H9 (cell line): ENCODE data around the gene MCM3AP. TPM values are rescaled to one million over a fixed set of nuclear protein-coding genes. Genes with fewer than 3 reads are reported as not detected.

Source experiments
- DNase-seq: peaks from one replicate; pipeline ENCODE4 v3.0.0-alpha.2; 2017
- H2AFZ ChIP-seq: one replicate; pipeline ENCODE4 v1.6.1; 2013; ENCODE audit warnings: mild to moderate bottlenecking, low read length, control low read depth, moderate library complexity
- H2AK5ac ChIP-seq: 2 replicates; pipeline ENCODE4 v1.6.1; 2013; ENCODE audit warnings: low read length, control low read depth, mixed read lengths; ENCODE audit not compliant: insufficient read length
- H2BK120ac ChIP-seq: one replicate; pipeline ENCODE4 v1.6.1; 2013; ENCODE audit warnings: low read depth, mild to moderate bottlenecking, low read length, control low read depth, inconsistent platforms; ENCODE audit not compliant: poor library complexity, severe bottlenecking
- H2BK12ac ChIP-seq: 2 replicates; pipeline ENCODE4 v1.6.1; 2013; ENCODE audit warnings: low read length, control low read depth, mixed read lengths, low read depth; ENCODE audit not compliant: insufficient read length
- H2BK15ac ChIP-seq: 2 replicates; pipeline ENCODE4 v1.6.1; 2013; ENCODE audit warnings: low read depth, low read length, control low read depth
- H2BK20ac ChIP-seq: one replicate; pipeline ENCODE4 v1.6.1; 2013; ENCODE audit warnings: low read depth, mild to moderate bottlenecking, low read length, control low read depth, inconsistent platforms; ENCODE audit not compliant: poor library complexity, severe bottlenecking
- H2BK5ac ChIP-seq: 2 replicates; pipeline ENCODE4 v1.6.1; 2013; ENCODE audit warnings: low read length, control low read depth, mixed read lengths; ENCODE audit not compliant: insufficient read length
- H3K14ac ChIP-seq: 2 replicates; pipeline ENCODE4 v1.6.1; 2013; ENCODE audit warnings: low read length, control low read depth; ENCODE audit not compliant: insufficient read depth
- H3K18ac ChIP-seq: 2 replicates; pipeline ENCODE4 v1.6.1; 2013; ENCODE audit warnings: low read depth, mild to moderate bottlenecking, mixed read lengths, low read length, control low read depth; ENCODE audit not compliant: insufficient read length
- H3K23ac ChIP-seq: 2 replicates; pipeline ENCODE4 v1.6.1; 2013; ENCODE audit warnings: low read length, control low read depth, mixed read lengths, low read depth; ENCODE audit not compliant: insufficient read length
- H3K23me2 ChIP-seq: 2 replicates; pipeline ENCODE4 v1.6.1; 2013; ENCODE audit warnings: low read depth, mild to moderate bottlenecking, mixed read lengths, low read length, control low read depth; ENCODE audit not compliant: insufficient read length, poor library complexity, severe bottlenecking
- H3K27ac ChIP-seq: 2 replicates; pipeline ENCODE4 v1.5.1; 2013; ENCODE audit warnings: low read length, control low read depth, mixed read lengths, low read depth; ENCODE audit not compliant: insufficient read length
- H3K27me3 ChIP-seq: 2 replicates; pipeline ENCODE4 v1.6.1; 2013; ENCODE audit warnings: low read length, control low read depth, inconsistent platforms; ENCODE audit not compliant: insufficient read depth
- H3K4ac ChIP-seq: 2 replicates; pipeline ENCODE4 v1.6.1; 2013; ENCODE audit warnings: low read depth, mild to moderate bottlenecking, control low read depth, inconsistent platforms, low read length, moderate library complexity
- H3K4me1 ChIP-seq: 2 replicates; pipeline ENCODE4 v1.6.1; 2013; ENCODE audit warnings: low read length, control low read depth, inconsistent platforms; ENCODE audit not compliant: insufficient read depth
- H3K4me2 ChIP-seq: 2 replicates; pipeline ENCODE4 v1.6.1; 2013; ENCODE audit warnings: low read length, control low read depth, mixed read lengths; ENCODE audit not compliant: insufficient read length, insufficient read depth
- H3K56ac ChIP-seq: 2 replicates; pipeline ENCODE4 v1.6.1; 2013; ENCODE audit warnings: low read depth, mild to moderate bottlenecking, mixed read lengths, low read length, control low read depth; ENCODE audit not compliant: insufficient read length
- H3K79me1 ChIP-seq: 2 replicates; pipeline ENCODE4 v1.6.1; 2013; ENCODE audit warnings: low read depth, mild to moderate bottlenecking, moderate library complexity, low read length, control low read depth, inconsistent platforms; ENCODE audit not compliant: insufficient read depth, poor library complexity, severe bottlenecking
- H3K79me2 ChIP-seq: 2 replicates; pipeline ENCODE4 v1.6.1; 2013; ENCODE audit warnings: low read length, control low read depth, inconsistent platforms; ENCODE audit not compliant: insufficient read depth
- H3K9ac ChIP-seq: 2 replicates; pipeline ENCODE4 v1.6.1; 2013; ENCODE audit warnings: low read length, control low read depth, mixed read lengths; ENCODE audit not compliant: insufficient read length; ENCODE audit errors: extremely low read depth
- H3K9me3 ChIP-seq: one replicate; pipeline ENCODE4 v1.6.1; 2013; ENCODE audit warnings: low read depth, low read length, inconsistent platforms; ENCODE audit not compliant: control insufficient read depth
- H3T11ph ChIP-seq: one replicate; pipeline ENCODE4 v1.6.1; 2013; ENCODE audit warnings: mild to moderate bottlenecking, low read length, control low read depth, inconsistent platforms
- H4K20me1 ChIP-seq: one replicate; pipeline ENCODE4 v1.6.1; 2013; ENCODE audit not compliant: control insufficient read depth, insufficient read length, insufficient read depth
- H4K5ac ChIP-seq: 2 replicates; pipeline ENCODE4 v1.6.1; 2013; ENCODE audit warnings: low read depth, mild to moderate bottlenecking, mixed read lengths, low read length, control low read depth; ENCODE audit not compliant: insufficient read length
- H4K8ac ChIP-seq: replicated peaks from 2 replicates; pipeline ENCODE4 v1.6.1; 2013; ENCODE audit warnings: low read length, control low read depth, mixed read lengths, low read depth; ENCODE audit not compliant: insufficient read length
- H4K91ac ChIP-seq: 2 replicates; pipeline ENCODE4 v1.6.1; 2013; ENCODE audit warnings: low read depth, mild to moderate bottlenecking, moderate library complexity, mixed read lengths, low read length, control low read depth; ENCODE audit not compliant: insufficient read length
- H3K27ac Mint-ChIP-seq, 3 experiments: 2 replicates in 2 of 3; 3 replicates in 1 of 3; pipeline ENCODE4 v1.8.0; 2020 to 2021; ENCODE audit warnings: mixed read lengths in 3 of 3, mild to moderate bottlenecking in 1 of 3, moderate library complexity in 1 of 3
- H3K27me3 Mint-ChIP-seq: 2 replicates; pipeline ENCODE4 v1.8.0; 2021; ENCODE audit warnings: low read depth, mild to moderate bottlenecking, moderate library complexity, mixed read lengths
- H3K36me3 Mint-ChIP-seq, 3 experiments: 2 replicates in 2 of 3; 3 replicates in 1 of 3; pipeline ENCODE4 v1.8.0; 2020 to 2021; ENCODE audit warnings: low read depth in 3 of 3, mixed read lengths in 3 of 3; ENCODE audit not compliant: insufficient read depth in 1 of 3
- H3K4me1 Mint-ChIP-seq, 2 experiments: 2 replicates each; pipeline ENCODE4 v1.8.0; 2020; ENCODE audit warnings: mixed read lengths in 2 of 2
- H3K4me3 Mint-ChIP-seq, 2 experiments: 2 replicates in 1 of 2; 3 replicates in 1 of 2; pipeline ENCODE4 v1.8.0; 2020 to 2021; ENCODE audit warnings: mild to moderate bottlenecking in 2 of 2, mixed read lengths in 2 of 2, moderate library complexity in 1 of 2
- H3K9me3 Mint-ChIP-seq, 2 experiments: 2 replicates in 1 of 2; 3 replicates in 1 of 2; pipeline ENCODE4 v1.8.0; 2020; ENCODE audit warnings: mild to moderate bottlenecking in 2 of 2, mixed read lengths in 2 of 2, moderate library complexity in 1 of 2
- WGBS: extraction: QIAGEN DNeasy Blood & Tissue Kit; methylation state at CpG from one replicate; pipeline ENCODE4 v1.1.7; 2013; ENCODE audit warnings: missing lambda C conversion rate, low lambda C conversion rate, mixed read lengths; ENCODE audit not compliant: insufficient read length; ENCODE audit errors: extremely low coverage; 5-methylcytosine and 5-hydroxymethylcytosine counted together
- total RNA-seq: library from RNA; stranded (reverse); gene quantifications from 2 replicates; pipeline ENCODE4 v1.2.1, GENCODE V29; 2021
- TF ChIP-seq, protein P1 (sequence below): fragments of 200-600 bp; sonication (generic); conservative IDR thresholded peaks from 3 replicates; pipeline ENCODE4 v1.8.0; 2021; ENCODE audit warnings: antibody characterized with exemption, mild to moderate bottlenecking

Gene MCM3AP
- total RNA-seq, 1 experiment from 2014 or later, result 124 TPM

DNA sequence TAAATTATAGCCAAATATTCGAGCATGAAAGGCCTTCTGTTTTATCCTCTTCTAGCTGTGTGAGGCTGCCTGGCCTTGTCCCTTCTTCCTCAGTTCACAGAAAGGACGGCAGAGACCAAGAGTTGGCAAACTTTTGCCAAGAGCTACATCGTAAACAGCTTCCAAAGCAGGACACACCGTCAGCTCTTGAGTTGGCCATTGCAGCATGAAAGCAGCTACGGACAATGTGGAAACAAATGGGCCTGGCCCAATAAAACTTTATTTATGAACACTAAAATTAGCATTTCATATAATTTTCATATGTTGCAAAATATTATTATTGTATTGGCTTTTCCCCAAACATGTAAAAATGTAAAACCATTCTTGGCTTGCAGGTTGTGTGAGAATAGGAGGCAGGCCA is 27.5 kb upstream of the MCM3AP start:
- H3K4me1 Mint-ChIP-seq, result peaks cover 3% of the 10 kb centered on the region in 2 experiments
- no peak overlapping the region for H2BK5ac ChIP-seq
- H3K27me3 ChIP-seq, result no peaks in the 10 kb centered on the region
- H3K14ac ChIP-seq, result no peak overlapping the region
- H2BK12ac ChIP-seq, result no peak overlapping the region
- H4K5ac ChIP-seq, result no peak overlapping the region
- no peak overlapping the region for H3K9ac ChIP-seq
- no peak overlapping the region for H3K27ac ChIP-seq
- H2AK5ac ChIP-seq, result no peak overlapping the region
- H4K91ac ChIP-seq, result no peak overlapping the region
- no peak overlapping the region for H2BK20ac ChIP-seq
- no peak overlapping the region for H3K4me3 Mint-ChIP-seq
- DNase-seq, result no peak
- H3K27ac Mint-ChIP-seq, result no peak overlapping the region
- no peaks in the 10 kb centered on the region for H3K4me1 ChIP-seq
- H2AFZ ChIP-seq, result no peak overlapping the region
- no CpG with 5 or more reads among the region's 5 CpGs for whole genome bisulfite sequencing
- H3K18ac ChIP-seq, result no peak overlapping the region
- no peak overlapping the region for H2BK15ac ChIP-seq
- no peak overlapping the region for H3K56ac ChIP-seq
- H3K9me3 Mint-ChIP-seq, result no peaks in the 10 kb centered on the region
- H3K79me1 ChIP-seq, result no peaks in the 10 kb centered on the region
- H4K8ac ChIP-seq, result no peak overlapping the region
- no peak overlapping the region for H2BK120ac ChIP-seq
- H3K23ac ChIP-seq, result no peak overlapping the region
- H3T11ph ChIP-seq, result no peak overlapping the region
- TF ChIP-seq, protein P1, sequence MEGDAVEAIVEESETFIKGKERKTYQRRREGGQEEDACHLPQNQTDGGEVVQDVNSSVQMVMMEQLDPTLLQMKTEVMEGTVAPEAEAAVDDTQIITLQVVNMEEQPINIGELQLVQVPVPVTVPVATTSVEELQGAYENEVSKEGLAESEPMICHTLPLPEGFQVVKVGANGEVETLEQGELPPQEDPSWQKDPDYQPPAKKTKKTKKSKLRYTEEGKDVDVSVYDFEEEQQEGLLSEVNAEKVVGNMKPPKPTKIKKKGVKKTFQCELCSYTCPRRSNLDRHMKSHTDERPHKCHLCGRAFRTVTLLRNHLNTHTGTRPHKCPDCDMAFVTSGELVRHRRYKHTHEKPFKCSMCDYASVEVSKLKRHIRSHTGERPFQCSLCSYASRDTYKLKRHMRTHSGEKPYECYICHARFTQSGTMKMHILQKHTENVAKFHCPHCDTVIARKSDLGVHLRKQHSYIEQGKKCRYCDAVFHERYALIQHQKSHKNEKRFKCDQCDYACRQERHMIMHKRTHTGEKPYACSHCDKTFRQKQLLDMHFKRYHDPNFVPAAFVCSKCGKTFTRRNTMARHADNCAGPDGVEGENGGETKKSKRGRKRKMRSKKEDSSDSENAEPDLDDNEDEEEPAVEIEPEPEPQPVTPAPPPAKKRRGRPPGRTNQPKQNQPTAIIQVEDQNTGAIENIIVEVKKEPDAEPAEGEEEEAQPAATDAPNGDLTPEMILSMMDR, result no peak
- no peaks in the 10 kb centered on the region for H4K20me1 ChIP-seq
- no peak overlapping the region for H3K4me2 ChIP-seq
- H3K36me3 Mint-ChIP-seq, result peaks cover 11 to 37% (median 37%) of the 10 kb centered on the region in 3 experiments; a peak in 6 of 7 replicates
- no peaks in the 10 kb centered on the region for H3K9me3 ChIP-seq
- H3K23me2 ChIP-seq, result no peaks in the 10 kb centered on the region
- no peaks in the 10 kb centered on the region for H3K79me2 ChIP-seq
- H3K27me3 Mint-ChIP-seq, result no peaks in the 10 kb centered on the region
- no peak overlapping the region for H3K4ac ChIP-seq
